Panc1 (cell line): ENCODE measurements around the gene CHRNA1. TPM values are rescaled to one million over a fixed set of nuclear protein-coding genes. Genes with fewer than 3 reads are reported as not detected.
"Not testable (repeated sequence)": the region's sequence is repeated elsewhere in the genome, so short reads cannot be mapped to it uniquely, and the experiment has no call there.

Source experiments
- ATAC-seq: fragments of 200-7000 bp; cut with Tn5 transposase; 2 replicates; pipeline ENCODE4 v1.9.1; 2020; ENCODE audit warnings: mild to moderate bottlenecking, moderate library complexity
- BruUV-seq: library from RNA; stranded (reverse); fragments of 400-500 nt; replicated peaks from 2 replicates; lab custom pipeline; 2021; lab: Mats Ljungman, UMichigan
- CTCF ChIA-PET: fragments of 300-600 bp; sonication (Branson Sonifier 250); formaldehyde crosslinking; loops from one replicate; lab custom pipeline; 2022; ENCODE audit warnings: antibody characterized with exemption; lab: Charles Lee
- POLR2A ChIA-PET: fragments of 300-600 bp; sonication (Branson Sonifier 250); formaldehyde crosslinking; loops from one replicate; lab custom pipeline; 2022; ENCODE audit warnings: antibody characterized with exemption; lab: Charles Lee
- DNase-seq: peaks from one replicate; pipeline ENCODE4 v3.0.0-alpha.2; 2010; ENCODE audit warnings: low read depth, low spot score
- H3K27ac ChIP-seq: 2 replicates; pipeline ENCODE4 v1.5.1; 2011; ENCODE audit warnings: mild to moderate bottlenecking, low read length, inconsistent platforms
- H3K27me3 ChIP-seq: fragments of 200-500 bp; sonication (Bioruptor generic); 2 replicates; pipeline ENCODE4 v1.6.0; 2014; ENCODE audit warnings: low read length, inconsistent platforms; ENCODE audit not compliant: control insufficient read depth, insufficient read depth
- H3K36me3 ChIP-seq: fragments of 200-500 bp; sonication (Bioruptor generic); 2 replicates; pipeline ENCODE4 v1.5.1; 2014; ENCODE audit warnings: inconsistent platforms, mild to moderate bottlenecking, low read length, moderate library complexity; ENCODE audit not compliant: control insufficient read depth, insufficient read depth
- H3K4me1 ChIP-seq: 2 replicates; pipeline ENCODE4 v1.5.1; 2011; ENCODE audit warnings: inconsistent platforms, mild to moderate bottlenecking, low read length, moderate library complexity; ENCODE audit not compliant: control insufficient read depth, insufficient read depth
- H3K4me3 ChIP-seq, 2 experiments: 2 replicates each; pipeline ENCODE4 v1.5.1; 2011 to 2012; ENCODE audit warnings: low read depth in 2 of 2, low read length in 2 of 2, mild to moderate bottlenecking in 2 of 2, inconsistent platforms in 1 of 2, moderate library complexity in 1 of 2
- H3K9me3 ChIP-seq: fragments of 200-500 bp; sonication (Bioruptor generic); 2 replicates; pipeline ENCODE4 v1.5.1; 2014; ENCODE audit warnings: low read depth, mild to moderate bottlenecking, inconsistent platforms, low read length, moderate library complexity; ENCODE audit not compliant: control insufficient read depth, insufficient read depth
- POLR2AphosphoS5 ChIP-seq: IDR thresholded peaks from 2 replicates; pipeline ENCODE4 v1.6.1; 2012; ENCODE audit warnings: mild to moderate bottlenecking, low read depth, low read length, moderate library complexity
- SIN3A ChIP-seq: IDR thresholded peaks from 2 replicates; pipeline ENCODE4 v1.6.1; 2012; ENCODE audit warnings: low read depth, mild to moderate bottlenecking, low read length, moderate library complexity, borderline replicate concordance; ENCODE audit not compliant: insufficient read depth
- TCF7L2 ChIP-seq: IDR thresholded peaks from 2 replicates; pipeline ENCODE4 v1.6.1; 2011; ENCODE audit warnings: mild to moderate bottlenecking, low read depth, low read length, inconsistent platforms
- in situ Hi-C: cut with HindIII; loops from 2 replicates; pipeline ENCODE4 v1.10.0; 2016; ENCODE audit warnings: low sequenced_read_pairs, low pct_unique_long_range_greater_than_20kb
- intact Hi-C: fragments of 100-400 bp; cut with micrococcal nuclease; formaldehyde crosslinking; loops from one replicate; pipeline ENCODE4 v1.10.0; 2022; ENCODE audit not compliant: unreplicated experiment
- total RNA-seq: library from RNA; stranded (reverse); gene quantifications from one replicate; pipeline ENCODE4 v1.2.1, GENCODE V29; 2021; ENCODE audit not compliant: unreplicated experiment
- TF ChIP-seq, protein P1 (sequence below), 2 experiments: IDR thresholded peaks; 2 replicates each; pipeline ENCODE4 v1.6.1; 2011 to 2012; ENCODE audit warnings: low read depth in 2 of 2, control low read depth in 1 of 2, low read length in 1 of 2, mild to moderate bottlenecking in 1 of 2, moderate library complexity in 1 of 2; ENCODE audit not compliant: insufficient read depth in 1 of 2
- TF ChIP-seq, protein P2 (sequence below): fragments of 450-650 bp; IDR thresholded peaks from 2 replicates; pipeline ENCODE4 v1.5.1; 2017; ENCODE audit warnings: mild to moderate bottlenecking

Gene CHRNA1
- total RNA-seq, 1 experiment from 2014 or later = not detected

DNA sequence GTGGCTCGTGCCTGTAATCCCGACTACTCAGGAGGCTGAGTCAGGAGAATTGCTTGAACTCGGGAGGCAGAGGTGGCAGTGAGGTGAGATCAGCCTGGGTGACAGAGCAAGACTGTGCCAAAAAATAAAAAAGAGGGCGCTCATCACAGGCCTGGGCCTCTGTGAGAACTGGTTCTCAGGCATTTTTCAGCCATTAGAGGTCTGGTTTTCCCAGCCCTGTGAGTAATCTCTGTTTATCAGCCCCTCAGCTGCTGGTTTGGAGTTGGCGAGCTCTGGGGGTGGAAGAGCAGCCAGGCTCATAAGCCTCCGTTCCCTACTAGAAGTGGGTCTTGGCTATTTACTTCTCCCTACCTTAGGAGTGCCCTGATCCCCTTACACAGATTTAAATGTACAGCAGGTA lies 53.1 kb downstream of the CHRNA1 start:
- Histone ChIP-seq H3K4me1 (no peaks in the 10 kb centered on the region), H3K9me3 (no peaks in the 10 kb centered on the region), H3K36me3 (no peaks in the 10 kb centered on the region), H3K27ac (no peak overlapping the region), H3K4me3 (no peak overlapping the region), H3K27me3 (peaks cover 18% of the 10 kb centered on the region)
- in situ Hi-C loops (no loop called here), intact Hi-C loops (no loop called here)
- TF ChIP-seq POLR2AphosphoS5 (no peak), TCF7L2 (no peak), SIN3A (no peak)
- TF ChIP-seq, protein P1, sequence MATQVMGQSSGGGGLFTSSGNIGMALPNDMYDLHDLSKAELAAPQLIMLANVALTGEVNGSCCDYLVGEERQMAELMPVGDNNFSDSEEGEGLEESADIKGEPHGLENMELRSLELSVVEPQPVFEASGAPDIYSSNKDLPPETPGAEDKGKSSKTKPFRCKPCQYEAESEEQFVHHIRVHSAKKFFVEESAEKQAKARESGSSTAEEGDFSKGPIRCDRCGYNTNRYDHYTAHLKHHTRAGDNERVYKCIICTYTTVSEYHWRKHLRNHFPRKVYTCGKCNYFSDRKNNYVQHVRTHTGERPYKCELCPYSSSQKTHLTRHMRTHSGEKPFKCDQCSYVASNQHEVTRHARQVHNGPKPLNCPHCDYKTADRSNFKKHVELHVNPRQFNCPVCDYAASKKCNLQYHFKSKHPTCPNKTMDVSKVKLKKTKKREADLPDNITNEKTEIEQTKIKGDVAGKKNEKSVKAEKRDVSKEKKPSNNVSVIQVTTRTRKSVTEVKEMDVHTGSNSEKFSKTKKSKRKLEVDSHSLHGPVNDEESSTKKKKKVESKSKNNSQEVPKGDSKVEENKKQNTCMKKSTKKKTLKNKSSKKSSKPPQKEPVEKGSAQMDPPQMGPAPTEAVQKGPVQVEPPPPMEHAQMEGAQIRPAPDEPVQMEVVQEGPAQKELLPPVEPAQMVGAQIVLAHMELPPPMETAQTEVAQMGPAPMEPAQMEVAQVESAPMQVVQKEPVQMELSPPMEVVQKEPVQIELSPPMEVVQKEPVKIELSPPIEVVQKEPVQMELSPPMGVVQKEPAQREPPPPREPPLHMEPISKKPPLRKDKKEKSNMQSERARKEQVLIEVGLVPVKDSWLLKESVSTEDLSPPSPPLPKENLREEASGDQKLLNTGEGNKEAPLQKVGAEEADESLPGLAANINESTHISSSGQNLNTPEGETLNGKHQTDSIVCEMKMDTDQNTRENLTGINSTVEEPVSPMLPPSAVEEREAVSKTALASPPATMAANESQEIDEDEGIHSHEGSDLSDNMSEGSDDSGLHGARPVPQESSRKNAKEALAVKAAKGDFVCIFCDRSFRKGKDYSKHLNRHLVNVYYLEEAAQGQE (IDR thresholded peaks at IDR 0.05; ENCODE audit: insufficient read depth in 1 of 2, low read depth in 2 of 2, low read length in 1 of 2) = no peak
- TF ChIP-seq, protein P2, sequence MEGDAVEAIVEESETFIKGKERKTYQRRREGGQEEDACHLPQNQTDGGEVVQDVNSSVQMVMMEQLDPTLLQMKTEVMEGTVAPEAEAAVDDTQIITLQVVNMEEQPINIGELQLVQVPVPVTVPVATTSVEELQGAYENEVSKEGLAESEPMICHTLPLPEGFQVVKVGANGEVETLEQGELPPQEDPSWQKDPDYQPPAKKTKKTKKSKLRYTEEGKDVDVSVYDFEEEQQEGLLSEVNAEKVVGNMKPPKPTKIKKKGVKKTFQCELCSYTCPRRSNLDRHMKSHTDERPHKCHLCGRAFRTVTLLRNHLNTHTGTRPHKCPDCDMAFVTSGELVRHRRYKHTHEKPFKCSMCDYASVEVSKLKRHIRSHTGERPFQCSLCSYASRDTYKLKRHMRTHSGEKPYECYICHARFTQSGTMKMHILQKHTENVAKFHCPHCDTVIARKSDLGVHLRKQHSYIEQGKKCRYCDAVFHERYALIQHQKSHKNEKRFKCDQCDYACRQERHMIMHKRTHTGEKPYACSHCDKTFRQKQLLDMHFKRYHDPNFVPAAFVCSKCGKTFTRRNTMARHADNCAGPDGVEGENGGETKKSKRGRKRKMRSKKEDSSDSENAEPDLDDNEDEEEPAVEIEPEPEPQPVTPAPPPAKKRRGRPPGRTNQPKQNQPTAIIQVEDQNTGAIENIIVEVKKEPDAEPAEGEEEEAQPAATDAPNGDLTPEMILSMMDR = no peak
- DNase-seq (no peak), ATAC-seq (no peak)
- POLR2A ChIA-PET = no interaction called here
- no TSS peak for BruUV-seq
- CTCF ChIA-PET = no interaction called here

DNA sequence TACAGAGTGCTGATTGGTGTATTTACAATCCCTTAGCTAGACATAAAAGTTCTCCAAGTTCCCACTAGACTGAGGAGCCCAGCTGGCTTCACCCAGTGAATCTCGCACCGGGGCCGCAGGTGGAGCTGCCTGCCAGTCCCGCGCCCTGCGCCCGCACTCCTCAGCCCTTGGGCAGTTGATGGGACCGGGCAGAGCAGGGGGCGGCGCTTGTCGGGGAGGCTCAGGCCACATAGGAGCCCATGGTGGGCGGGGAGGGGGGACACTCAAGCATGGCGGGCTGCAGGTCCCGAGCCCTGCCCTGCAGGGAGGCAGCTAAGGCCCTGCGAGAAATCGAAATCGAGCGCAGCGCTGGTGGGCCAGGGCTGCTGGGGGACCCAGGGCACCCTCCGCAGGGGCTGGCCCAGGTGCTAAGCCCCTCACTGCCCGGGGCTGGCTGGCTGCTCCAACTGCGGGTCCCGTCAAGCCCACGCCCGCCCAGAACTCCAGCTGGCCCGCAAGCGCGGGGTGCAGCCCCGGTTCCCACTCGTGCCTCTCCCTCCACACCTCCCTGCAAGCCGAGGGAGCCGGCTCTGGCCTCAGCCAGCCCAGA lies 54.8 kb downstream of the CHRNA1 start:
- BruUV-seq, DNase-seq, H3K4me3 ChIP-seq, ATAC-seq, H3K4me1 ChIP-seq, H3K9me3 ChIP-seq, in situ Hi-C loops, H3K36me3 ChIP-seq, intact Hi-C loops, H3K27ac ChIP-seq: not testable (repeated sequence)
- peaks cover 26% of the 10 kb centered on the region for H3K27me3 ChIP-seq
- ChIA-PET POLR2A (interaction anchor here (0.6 kb wide), 1 partner anchor 46 kb away, joined by 4 read pairs; no protein-coding TSS in a partner anchor), CTCF (interaction anchor here (0.6 kb wide), 2 partner anchors 248 to 275 kb away, joined by 3 to 6 read pairs; no protein-coding TSS in a partner anchor)

DNA sequence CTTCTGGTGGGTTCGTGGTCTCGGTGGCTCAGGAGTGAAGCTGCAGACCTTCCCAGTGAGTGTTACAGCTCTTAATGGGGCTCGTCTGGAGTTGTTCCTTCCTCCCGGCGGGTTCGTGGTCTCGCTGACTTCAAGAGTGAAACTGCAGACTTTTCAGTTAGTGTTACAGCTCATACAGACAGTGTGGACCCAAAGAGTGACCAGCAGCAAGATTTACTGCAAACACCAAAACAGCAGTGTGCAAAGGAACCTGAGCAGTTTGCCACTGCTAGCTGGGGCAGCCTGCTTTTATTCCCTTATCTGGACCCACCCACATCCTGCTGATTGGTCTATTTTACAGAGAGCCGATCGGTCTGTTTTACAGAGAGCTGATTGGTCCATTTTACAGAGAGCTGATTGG lies 55.6 kb downstream of the CHRNA1 start:
- intact Hi-C loops = no loop called here
- ATAC-seq = no peak

More for the DNA sequence above, 55.6 kb downstream of the CHRNA1 start:
- DNase-seq = no peak
- H3K36me3 ChIP-seq = no peaks in the 10 kb centered on the region
- POLR2A ChIA-PET = interaction anchor here (0.6 kb wide), 1 partner anchor 46 kb away, joined by 4 read pairs; no protein-coding TSS in a partner anchor
- H3K27me3 ChIP-seq = peaks cover 29% of the 10 kb centered on the region
- H3K4me3 ChIP-seq = no peak overlapping the region
- in situ Hi-C loops = no loop called here
- no TSS peak for BruUV-seq
- H3K4me1 ChIP-seq = no peaks in the 10 kb centered on the region
- H3K27ac ChIP-seq = no peak overlapping the region
- no peaks in the 10 kb centered on the region for H3K9me3 ChIP-seq
- CTCF ChIA-PET = no interaction called here
- TF ChIP-seq, protein P1 (IDR thresholded peaks at IDR 0.05; ENCODE audit: insufficient read depth in 1 of 2, low read depth in 2 of 2, low read length in 1 of 2) = no peak
- TF ChIP-seq, protein P2 = no peak
- TF ChIP-seq POLR2AphosphoS5 = no peak
- TF ChIP-seq SIN3A = no peak
- no peak for TF ChIP-seq TCF7L2
